Ascending aorta (tissue), 2 donors: ENCODE measurements around the gene GNA14. TPM values are rescaled to one million over a fixed set of nuclear protein-coding genes. Genes with fewer than 3 reads are reported as not detected.

Experiments
- DNase-seq, 2 donors: peaks; one replicate each; pipeline ENCODE4 v3.0.0-alpha.2; 2019; ENCODE audit warnings: low spot score in 2 of 2
- H3K27ac ChIP-seq, 2 donors: fragments of 200-600 bp; sonication (generic); one replicate each; pipeline ENCODE4 v1.5.1; 2016 to 2017; ENCODE audit warnings: mild to moderate bottlenecking in 1 of 2
- H3K27me3 ChIP-seq: fragments of 200-600 bp; sonication (generic); one replicate; pipeline ENCODE4 v1.5.1; 2017
- H3K36me3 ChIP-seq, 2 donors: fragments of 200-600 bp; sonication (generic); one replicate each; pipeline ENCODE4 v1.5.1; 2016
- H3K4me1 ChIP-seq, 2 donors: fragments of 200-600 bp; sonication (generic); one replicate each; pipeline ENCODE4 v1.5.1; 2016 to 2017; ENCODE audit warnings: mild to moderate bottlenecking in 1 of 2
- H3K4me3 ChIP-seq, 2 donors: fragments of 200-600 bp; sonication (generic); one replicate each; pipeline ENCODE4 v1.5.1; 2016 to 2017; ENCODE audit warnings: mild to moderate bottlenecking in 1 of 2
- H3K9me3 ChIP-seq, 2 donors: fragments of 200-600 bp; sonication (generic); one replicate each; pipeline ENCODE4 v1.5.1; 2016
- CTCF ChIP-seq, 3 experiments: fragments of 200-600 bp in 2 of 3; fragments of 450-650 bp in 1 of 3; sonication (generic) in 2 of 3; IDR thresholded peaks; one replicate each; pipeline ENCODE4 v1.5.1; 2016 to 2019; ENCODE audit warnings: antibody characterized with exemption in 3 of 3, mild to moderate bottlenecking in 1 of 3, moderate library complexity in 1 of 3
- intact Hi-C: fragments of 100-400 bp; cut with DNase I; formaldehyde crosslinking; loops from one replicate; pipeline ENCODE4 v1.15.1; 2023
- total RNA-seq: library from RNA; depleted of rRNA; stranded (reverse); fragments of >200 nt; gene quantifications from one replicate; pipeline ENCODE4 v1.1.0, GENCODE V29; 2016

GNA14 gene
- total RNA-seq, 1 donor from 2014 or later: 3.5 TPM

GRCh38 chr9:77582525-77582924 lies 65.6 kb downstream of the GNA14 start:
- no peak for TF ChIP-seq CTCF (IDR thresholded peaks at IDR 0.05)
- intact Hi-C loops: no loop called here
- H3K27me3 ChIP-seq: no peaks in the 10 kb centered on the region
- H3K36me3 ChIP-seq: no peaks in the 10 kb centered on the region
- no peak overlapping the region for H3K27ac ChIP-seq
- no peak overlapping the region for H3K4me3 ChIP-seq
- no peaks in the 10 kb centered on the region for H3K4me1 ChIP-seq
- no peaks in the 10 kb centered on the region for H3K9me3 ChIP-seq
- no peak for DNase-seq

- H3K36me3 ChIP-seq: no peaks in the 10 kb centered on the region
- no peak for DNase-seq
These were observed 72.3 kb downstream of the GNA14 start for GRCh38 chr9:77575785-77576184.

GRCh38 chr9:77569335-77569734 lies 78.8 kb downstream of the GNA14 start:
- intact Hi-C loops: no loop called here

More at GRCh38 chr9:77575785-77576184, 72.3 kb downstream of the GNA14 start:
- intact Hi-C loops: no loop called here
- no peak for TF ChIP-seq CTCF (IDR thresholded peaks at IDR 0.05)
- no peaks in the 10 kb centered on the region for H3K9me3 ChIP-seq
- H3K27me3 ChIP-seq: no peaks in the 10 kb centered on the region
- no peak overlapping the region for H3K27ac ChIP-seq
- H3K4me3 ChIP-seq: no peak overlapping the region
- no peaks in the 10 kb centered on the region for H3K4me1 ChIP-seq

GRCh38 chr9:77563174-77563573 lies 84.9 kb downstream of the GNA14 start:
- no peak overlapping the region for H3K4me3 ChIP-seq
- no peaks in the 10 kb centered on the region for H3K36me3 ChIP-seq
- H3K27me3 ChIP-seq: no peaks in the 10 kb centered on the region
- no peaks in the 10 kb centered on the region for H3K4me1 ChIP-seq
- intact Hi-C loops: no loop called here
- no peak for DNase-seq
- no peak overlapping the region for H3K27ac ChIP-seq
- no peak for TF ChIP-seq CTCF (IDR thresholded peaks at IDR 0.05)
- no peaks in the 10 kb centered on the region for H3K9me3 ChIP-seq

More at GRCh38 chr9:77569335-77569734, 78.8 kb downstream of the GNA14 start:
- no peak for TF ChIP-seq CTCF (IDR thresholded peaks at IDR 0.05)
- H3K27ac ChIP-seq: no peak overlapping the region
- DNase-seq: no peak
- no peak overlapping the region for H3K4me3 ChIP-seq
- H3K27me3 ChIP-seq: no peaks in the 10 kb centered on the region
- H3K36me3 ChIP-seq: no peaks in the 10 kb centered on the region
- no peaks in the 10 kb centered on the region for H3K9me3 ChIP-seq
- H3K4me1 ChIP-seq: no peaks in the 10 kb centered on the region

- TF ChIP-seq CTCF (IDR thresholded peaks at IDR 0.05): no peak
- no peaks in the 10 kb centered on the region for H3K27me3 ChIP-seq
- H3K27ac ChIP-seq: no peak overlapping the region
- no peaks in the 10 kb centered on the region for H3K36me3 ChIP-seq
- intact Hi-C loops: no loop called here
- H3K4me1 ChIP-seq: no peaks in the 10 kb centered on the region
- H3K9me3 ChIP-seq: no peaks in the 10 kb centered on the region
- no peak overlapping the region for H3K4me3 ChIP-seq
- DNase-seq: no peak
These were observed 85.9 kb downstream of the GNA14 start for GRCh38 chr9:77562019-77562748.
